Calu3 (cell line): ENCODE measurements around the gene CBX2. TPM values are rescaled to one million over a fixed set of nuclear protein-coding genes. Genes with fewer than 3 reads are reported as not detected.
A peak's percentile ranks its signal among the peaks of the same experiment; 100 is the strongest.

Source experiments
- BruUV-seq: library from RNA; stranded (reverse); fragments of 400-500 nt; replicated peaks from 2 replicates; lab custom pipeline; 2021; lab: Mats Ljungman, UMichigan
- CTCF ChIA-PET: fragments of 300-600 bp; sonication (Branson Sonifier 250); formaldehyde crosslinking; loops from one replicate; lab custom pipeline; 2022; ENCODE audit warnings: antibody characterized with exemption; lab: Charles Lee
- DNase-seq: peaks from one replicate; pipeline ENCODE4 v3.0.0; 2022
- H3K27ac Mint-ChIP-seq: one replicate; pipeline ENCODE4 v1.8.0; 2022; ENCODE audit warnings: mixed read lengths; ENCODE audit not compliant: unreplicated experiment
- H3K27me3 Mint-ChIP-seq: one replicate; pipeline ENCODE4 v1.8.0; 2022; ENCODE audit warnings: mixed read lengths; ENCODE audit not compliant: unreplicated experiment
- H3K36me3 Mint-ChIP-seq: one replicate; pipeline ENCODE4 v1.8.0; 2022; ENCODE audit warnings: mild to moderate bottlenecking, moderate library complexity, mixed read lengths; ENCODE audit not compliant: insufficient read depth, unreplicated experiment
- H3K4me1 Mint-ChIP-seq: one replicate; pipeline ENCODE4 v1.8.0; 2022; ENCODE audit warnings: mild to moderate bottlenecking, low read depth, mixed read lengths; ENCODE audit not compliant: unreplicated experiment
- H3K4me3 Mint-ChIP-seq: one replicate; pipeline ENCODE4 v1.8.0; 2022; ENCODE audit warnings: mild to moderate bottlenecking, low read depth, moderate library complexity, mixed read lengths; ENCODE audit not compliant: unreplicated experiment
- H3K9me3 Mint-ChIP-seq: one replicate; pipeline ENCODE4 v1.8.0; 2022; ENCODE audit warnings: low read depth, mixed read lengths; ENCODE audit not compliant: unreplicated experiment
- intact Hi-C: fragments of 100-400 bp; cut with micrococcal nuclease; formaldehyde crosslinking; loops from one replicate; pipeline ENCODE4 v1.10.0; 2022; ENCODE audit not compliant: unreplicated experiment
- total RNA-seq: library from RNA; stranded (reverse); gene quantifications from 2 replicates; pipeline ENCODE4 v1.2.3, GENCODE V29; 2022
- TF ChIP-seq, protein P1 (sequence below): fragments of 200-600 bp; IDR thresholded peaks from one replicate; pipeline ENCODE4 v1.8.0; 2022; ENCODE audit warnings: antibody characterized with exemption; ENCODE audit not compliant: unreplicated experiment

CBX2 gene
- total RNA-seq, 1 experiment from 2014 or later = 8.3 TPM

DNA sequence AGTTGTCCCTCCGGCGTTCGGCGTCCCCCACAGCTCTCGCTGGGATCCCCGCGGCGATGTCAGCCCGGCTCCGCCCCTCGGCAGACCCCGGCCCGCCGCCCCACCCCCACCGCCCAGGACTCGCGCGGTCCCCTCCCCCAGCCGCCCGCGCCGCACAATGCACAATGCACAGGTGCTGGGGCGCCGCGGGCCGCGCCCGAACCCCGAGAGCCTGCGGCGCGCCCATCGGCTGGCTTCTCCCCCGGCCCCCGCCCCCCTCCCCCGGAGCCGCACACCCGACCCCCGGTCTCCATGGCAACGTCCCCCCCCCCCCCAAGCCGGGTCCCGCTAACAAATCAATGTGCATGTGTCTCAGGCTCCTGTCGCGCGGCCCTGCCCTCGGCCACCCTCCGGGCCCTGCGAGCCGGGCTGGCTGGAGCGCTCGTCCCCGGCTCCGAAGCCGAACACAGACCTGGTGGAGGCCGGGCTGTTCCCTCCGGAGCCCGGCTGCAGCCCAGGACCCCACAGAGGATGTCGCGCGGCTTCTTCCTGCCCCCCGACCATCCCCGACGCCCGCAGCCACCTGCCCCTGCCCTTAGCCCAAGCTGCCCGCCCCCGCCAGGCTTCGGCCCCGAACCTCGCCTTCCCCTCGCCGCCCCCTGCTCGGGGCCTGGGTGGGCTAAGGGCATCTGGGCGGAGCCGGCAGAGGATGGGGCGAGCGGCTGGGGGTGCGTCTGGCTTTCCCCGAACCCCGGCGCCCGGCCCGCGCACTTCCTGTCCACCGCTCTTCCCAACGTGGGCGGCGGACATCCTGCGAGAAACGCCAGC, 19.7 kb downstream of the CBX2 start:
- Mint-ChIP-seq H3K27ac (peak overlapping the region; percentile 86), H3K36me3 (peaks cover 25% of the 10 kb centered on the region), H3K27me3 (peaks cover 47% of the 10 kb centered on the region), H3K4me1 (peaks cover 22% of the 10 kb centered on the region), H3K9me3 (no peaks in the 10 kb centered on the region), H3K4me3 (peak overlapping the region; percentile 75)
- DNase-seq = no peak
- intact Hi-C loops = loop anchor here (5.0 kb wide), 1 partner anchor 40 kb away; the partner anchor contains the start of gene CBX4
- CTCF ChIA-PET = interaction anchor here (0.5 to 1.5 kb wide), 14 partner anchors 8 to 316 kb away, joined by 3 to 16 read pairs (median 5); no protein-coding TSS in a partner anchor
- TF ChIP-seq, protein P1, sequence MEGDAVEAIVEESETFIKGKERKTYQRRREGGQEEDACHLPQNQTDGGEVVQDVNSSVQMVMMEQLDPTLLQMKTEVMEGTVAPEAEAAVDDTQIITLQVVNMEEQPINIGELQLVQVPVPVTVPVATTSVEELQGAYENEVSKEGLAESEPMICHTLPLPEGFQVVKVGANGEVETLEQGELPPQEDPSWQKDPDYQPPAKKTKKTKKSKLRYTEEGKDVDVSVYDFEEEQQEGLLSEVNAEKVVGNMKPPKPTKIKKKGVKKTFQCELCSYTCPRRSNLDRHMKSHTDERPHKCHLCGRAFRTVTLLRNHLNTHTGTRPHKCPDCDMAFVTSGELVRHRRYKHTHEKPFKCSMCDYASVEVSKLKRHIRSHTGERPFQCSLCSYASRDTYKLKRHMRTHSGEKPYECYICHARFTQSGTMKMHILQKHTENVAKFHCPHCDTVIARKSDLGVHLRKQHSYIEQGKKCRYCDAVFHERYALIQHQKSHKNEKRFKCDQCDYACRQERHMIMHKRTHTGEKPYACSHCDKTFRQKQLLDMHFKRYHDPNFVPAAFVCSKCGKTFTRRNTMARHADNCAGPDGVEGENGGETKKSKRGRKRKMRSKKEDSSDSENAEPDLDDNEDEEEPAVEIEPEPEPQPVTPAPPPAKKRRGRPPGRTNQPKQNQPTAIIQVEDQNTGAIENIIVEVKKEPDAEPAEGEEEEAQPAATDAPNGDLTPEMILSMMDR = no peak
- BruUV-seq = no TSS peak

GRCh38 chr17:79798299-79799173, 20.6 kb downstream of the CBX2 start:
- H3K36me3 Mint-ChIP-seq = peaks cover 26% of the 10 kb centered on the region
- H3K27me3 Mint-ChIP-seq = peaks cover 55% of the 10 kb centered on the region
- TF ChIP-seq, protein P1 = no peak
- H3K4me1 Mint-ChIP-seq = peaks cover 22% of the 10 kb centered on the region
- intact Hi-C loops = loop anchor here (5.0 kb wide), 1 partner anchor 39 kb away; the partner anchor contains the start of gene CBX4
- no TSS peak for BruUV-seq
- peak overlapping the region; percentile 56 for H3K27ac Mint-ChIP-seq
- CTCF ChIA-PET = interaction anchor here (0.9 kb wide), 1 partner anchor 117 kb away, joined by 5 read pairs; no protein-coding TSS in a partner anchor
- H3K4me3 Mint-ChIP-seq = peak overlapping the region; percentile 75
- DNase-seq = no peak
- H3K9me3 Mint-ChIP-seq = no peaks in the 10 kb centered on the region

DNA sequence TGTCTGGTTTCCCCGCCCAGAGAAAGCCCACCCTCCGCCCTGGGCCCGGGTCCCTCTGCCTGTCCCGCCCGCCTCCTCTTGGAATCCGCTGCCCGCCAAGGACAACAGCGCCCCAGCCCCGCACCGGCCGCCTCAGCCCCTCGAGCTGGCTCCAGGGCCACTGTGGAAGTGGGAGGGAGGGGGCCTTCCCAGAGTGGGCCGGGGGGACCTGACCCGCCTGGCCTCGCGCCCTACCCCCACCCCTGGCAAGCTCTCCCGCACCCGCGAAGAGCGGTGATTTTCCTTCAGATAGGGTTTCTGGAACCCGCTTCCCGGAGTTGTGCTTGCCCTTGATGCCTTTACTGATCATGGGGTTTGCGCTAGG, 21.2 kb downstream of the CBX2 start:
- H3K9me3 Mint-ChIP-seq = no peaks in the 10 kb centered on the region

More for the DNA sequence above, 21.2 kb downstream of the CBX2 start:
- TF ChIP-seq, protein P1 = no peak
- peaks cover 22% of the 10 kb centered on the region for H3K4me1 Mint-ChIP-seq
- CTCF ChIA-PET = no interaction called here
- no peak overlapping the region for H3K27ac Mint-ChIP-seq
- BruUV-seq = no TSS peak
- DNase-seq = no peak
- intact Hi-C loops = loop anchor here (5.0 kb wide), 1 partner anchor 38 kb away; the partner anchor contains the start of gene CBX4
- H3K4me3 Mint-ChIP-seq = no peak overlapping the region
- peaks cover 61% of the 10 kb centered on the region for H3K27me3 Mint-ChIP-seq
- peaks cover 29% of the 10 kb centered on the region for H3K36me3 Mint-ChIP-seq
